Tibial nerve (tissue), 3 donors: Measurements from ENCODE around the gene DBNDD1.

Source experiments
- CTCF ChIP-seq, 5 experiments: fragments of 200-600 bp in 3 of 5; fragments of 450-650 bp in 2 of 5; sonication (generic) in 3 of 5; IDR thresholded peaks; one replicate each; pipeline ENCODE4 v1.5.1; 2016 to 2019; ENCODE audit warnings: antibody characterized with exemption in 5 of 5, mild to moderate bottlenecking in 3 of 5, moderate library complexity in 2 of 5
- POLR2A ChIP-seq, 2 donors: fragments of 450-650 bp; IDR thresholded peaks; one replicate each; pipeline ENCODE4 v1.6.1; 2017; ENCODE audit warnings: antibody characterized with exemption in 2 of 2, mild to moderate bottlenecking in 2 of 2, moderate library complexity in 2 of 2

GRCh38 chr16:89956505-89957215, 62.6 kb downstream of the DBNDD1 start:
- TF ChIP-seq POLR2A (IDR thresholded peaks at IDR 0.05) (no peak), CTCF (IDR thresholded peaks at IDR 0.05) (no peak)
